SH-SY5Y (cell line): ENCODE data around the gene FARP2.

Source experiments
- GATA2 ChIP-seq: IDR thresholded peaks from 2 replicates; pipeline ENCODE4 v1.6.1; 2011; ENCODE audit warnings: mild to moderate bottlenecking, low read depth, low read length
- GATA3 ChIP-seq: IDR thresholded peaks from 2 replicates; pipeline ENCODE4 v1.6.1; 2011; ENCODE audit warnings: low read depth, mild to moderate bottlenecking, low read length, moderate library complexity

- TF ChIP-seq GATA2, result no peak
- no peak for TF ChIP-seq GATA3
Observed at GRCh38 chr2:241516520-241516965, 160.5 kb downstream of the FARP2 start.
